GM20000 (cell line): ENCODE results near the gene TERT.

ENCODE experiments used
- DNase-seq: peaks from one replicate; pipeline ENCODE4 v3.0.0; 2012; ENCODE audit warnings: low spot score
- TF ChIP-seq, protein P1 (sequence below): IDR thresholded peaks from 2 replicates; pipeline ENCODE4 v1.5.1; 2012; ENCODE audit warnings: mild to moderate bottlenecking, control low read depth; ENCODE audit errors: extremely low read depth, missing control alignments

The TERT gene

DNA sequence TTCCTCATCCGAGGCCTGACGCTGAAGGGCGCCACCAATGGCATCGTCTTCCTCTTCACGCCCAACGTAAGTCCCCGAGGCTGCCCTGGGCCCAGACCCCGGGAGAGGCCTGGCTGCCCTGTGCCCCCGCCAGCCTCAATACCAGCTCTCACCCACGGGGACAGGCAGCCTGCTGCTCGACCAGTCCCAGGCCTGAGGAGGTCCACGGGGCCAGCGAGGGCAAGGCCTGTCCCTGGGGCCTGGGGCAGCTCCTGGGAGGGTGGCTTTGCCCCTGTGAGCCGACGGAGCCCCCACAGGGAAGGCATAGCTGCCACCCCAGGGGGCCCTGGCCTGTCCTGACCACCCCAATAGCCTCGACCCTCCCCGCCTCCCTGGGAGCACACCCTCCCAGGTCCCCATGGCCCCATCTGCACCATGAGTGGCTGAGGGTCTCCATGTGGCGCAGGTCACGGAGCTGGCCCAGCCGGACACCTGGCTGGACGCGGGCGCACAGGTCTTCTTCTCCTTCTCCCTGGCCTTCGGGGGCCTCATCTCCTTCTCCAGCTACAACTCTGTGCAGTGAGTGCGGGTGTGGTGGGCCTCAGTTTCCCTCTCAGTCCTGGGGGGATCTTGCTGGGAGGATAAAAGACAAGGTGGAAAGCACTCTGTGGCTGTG, 81.2 kb downstream of the TERT start:
- TF ChIP-seq, protein P1, sequence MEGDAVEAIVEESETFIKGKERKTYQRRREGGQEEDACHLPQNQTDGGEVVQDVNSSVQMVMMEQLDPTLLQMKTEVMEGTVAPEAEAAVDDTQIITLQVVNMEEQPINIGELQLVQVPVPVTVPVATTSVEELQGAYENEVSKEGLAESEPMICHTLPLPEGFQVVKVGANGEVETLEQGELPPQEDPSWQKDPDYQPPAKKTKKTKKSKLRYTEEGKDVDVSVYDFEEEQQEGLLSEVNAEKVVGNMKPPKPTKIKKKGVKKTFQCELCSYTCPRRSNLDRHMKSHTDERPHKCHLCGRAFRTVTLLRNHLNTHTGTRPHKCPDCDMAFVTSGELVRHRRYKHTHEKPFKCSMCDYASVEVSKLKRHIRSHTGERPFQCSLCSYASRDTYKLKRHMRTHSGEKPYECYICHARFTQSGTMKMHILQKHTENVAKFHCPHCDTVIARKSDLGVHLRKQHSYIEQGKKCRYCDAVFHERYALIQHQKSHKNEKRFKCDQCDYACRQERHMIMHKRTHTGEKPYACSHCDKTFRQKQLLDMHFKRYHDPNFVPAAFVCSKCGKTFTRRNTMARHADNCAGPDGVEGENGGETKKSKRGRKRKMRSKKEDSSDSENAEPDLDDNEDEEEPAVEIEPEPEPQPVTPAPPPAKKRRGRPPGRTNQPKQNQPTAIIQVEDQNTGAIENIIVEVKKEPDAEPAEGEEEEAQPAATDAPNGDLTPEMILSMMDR, result no peak
- no peak for DNase-seq

DNA sequence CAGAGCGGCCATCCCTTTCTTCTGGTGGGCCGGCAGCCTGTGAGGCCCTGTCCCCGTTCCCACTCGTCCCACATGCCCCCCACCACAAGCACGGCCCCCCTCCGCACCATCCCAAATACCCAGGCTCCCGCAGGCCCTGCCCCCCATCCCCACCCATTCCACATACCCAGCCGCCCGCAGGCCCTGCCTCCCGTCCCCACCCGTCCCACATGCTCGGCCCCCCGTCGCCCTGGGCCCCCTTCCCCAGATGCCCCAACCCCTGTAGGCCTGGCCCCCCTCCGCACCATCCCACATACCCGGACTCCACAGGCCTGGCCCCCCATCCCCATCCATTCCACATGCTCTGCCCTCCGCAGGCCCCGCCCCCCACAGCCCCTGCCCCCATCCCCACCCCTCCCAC, 82.0 kb downstream of the TERT start:
- DNase-seq, result no peak
- TF ChIP-seq, protein P1, result no peak

DNA sequence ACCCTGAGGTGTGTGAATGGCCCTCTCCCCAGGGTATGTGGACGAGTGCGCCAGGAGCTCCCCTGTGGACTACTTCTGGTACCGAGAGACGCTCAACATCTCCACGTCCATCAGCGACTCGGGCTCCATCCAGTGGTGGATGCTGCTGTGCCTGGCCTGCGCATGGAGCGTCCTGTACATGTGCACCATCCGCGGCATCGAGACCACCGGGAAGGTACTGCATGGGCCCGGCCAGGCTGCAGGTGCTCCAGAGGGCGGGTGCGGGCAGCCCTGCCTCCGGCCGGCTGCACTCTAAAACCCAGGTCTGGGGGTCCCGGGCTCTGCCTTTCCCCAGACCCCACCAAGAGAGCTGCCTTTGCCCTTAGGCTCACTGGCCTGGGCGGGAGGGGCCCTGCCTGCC, 82.6 kb downstream of the TERT start:
- TF ChIP-seq, protein P1, result no peak
- no peak for DNase-seq

DNA sequence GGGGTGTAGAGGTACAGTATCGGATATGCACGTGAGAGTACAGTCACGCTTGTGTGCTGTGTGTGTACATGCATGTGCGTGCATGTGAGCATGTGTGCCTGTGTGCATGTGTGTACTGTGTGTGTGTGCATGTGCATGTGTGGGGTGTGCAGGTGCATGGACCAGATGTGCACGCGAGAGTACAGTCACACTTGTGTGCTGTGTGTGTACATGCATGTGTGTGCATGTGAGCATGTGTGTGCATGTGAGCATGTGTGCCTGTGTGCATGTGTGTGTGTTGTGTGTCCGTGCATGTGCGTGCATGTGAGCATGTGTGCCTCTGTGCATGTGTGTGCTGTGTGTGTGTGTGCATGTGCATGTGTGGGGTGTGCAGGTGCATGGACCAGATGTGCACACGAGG, 83.2 kb downstream of the TERT start:
- DNase-seq, result no peak
- TF ChIP-seq, protein P1, result no peak

DNA sequence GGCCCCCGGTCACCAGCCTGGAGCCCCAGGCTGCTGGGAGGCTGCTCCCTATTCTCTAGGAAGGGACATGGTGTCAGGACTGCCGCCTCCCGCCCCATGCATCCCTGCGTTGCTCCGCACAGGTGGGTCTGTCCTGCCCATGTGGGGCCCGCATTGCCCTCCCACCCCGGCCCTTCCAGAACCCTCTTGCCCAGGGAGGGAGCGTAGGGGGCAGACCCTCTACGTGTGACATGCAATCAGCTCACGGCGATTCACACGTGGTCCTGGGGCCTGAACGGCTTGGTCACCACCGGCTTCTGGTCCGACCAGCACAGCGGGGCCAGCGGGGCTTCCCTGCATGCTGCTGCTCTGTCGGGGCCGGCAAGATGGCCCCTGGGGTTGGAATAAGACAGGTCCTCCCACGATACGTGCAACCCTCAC, 84.0 kb downstream of the TERT start:
- TF ChIP-seq, protein P1, result no peak

DNA sequence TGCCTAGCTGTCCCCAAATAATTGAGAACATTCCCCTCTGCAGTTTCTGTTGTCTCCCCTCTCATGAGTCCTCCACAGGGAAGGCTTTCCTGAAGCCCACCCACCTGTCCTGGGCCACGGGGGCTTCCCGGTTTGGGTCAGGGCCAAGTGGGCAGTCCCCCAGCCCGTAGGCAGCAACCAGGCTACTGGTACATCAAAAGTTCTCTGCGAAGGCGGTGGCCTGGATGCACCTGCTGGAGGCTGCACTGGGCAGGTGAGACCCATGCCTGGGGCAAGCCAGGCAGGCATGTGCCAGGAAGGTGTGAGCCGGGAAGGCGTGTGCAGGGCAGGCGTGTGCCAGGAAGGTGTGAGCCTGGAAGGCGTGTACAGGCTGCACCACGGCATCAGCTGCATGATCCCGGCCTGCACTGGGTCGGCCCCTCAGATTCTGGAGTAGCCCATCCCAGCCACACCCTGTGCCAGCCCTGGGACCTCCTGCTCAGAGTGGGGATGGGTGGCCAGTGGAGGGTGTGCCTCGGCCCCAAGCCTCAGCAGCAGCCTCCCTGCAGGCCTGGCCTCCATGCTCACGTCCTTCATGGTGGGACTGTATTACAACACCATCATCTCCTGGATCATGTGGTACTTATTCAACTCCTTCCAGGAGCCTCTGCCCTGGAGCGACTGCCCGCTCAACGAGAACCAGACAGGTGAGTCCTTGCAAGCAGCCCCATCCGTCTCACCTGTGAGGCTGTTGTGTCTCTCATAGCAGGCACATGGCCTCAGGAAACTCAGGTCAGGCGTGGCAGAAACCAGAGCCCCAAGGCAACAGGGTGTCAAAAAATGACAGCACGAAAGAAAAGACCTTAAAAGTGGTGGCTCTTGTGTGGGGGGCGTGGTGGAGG, 84.7 kb downstream of the TERT start:
- no peak for DNase-seq
- TF ChIP-seq, protein P1, result no peak

More for the DNA sequence above, 84.0 kb downstream of the TERT start:
- DNase-seq, result no peak

DNA sequence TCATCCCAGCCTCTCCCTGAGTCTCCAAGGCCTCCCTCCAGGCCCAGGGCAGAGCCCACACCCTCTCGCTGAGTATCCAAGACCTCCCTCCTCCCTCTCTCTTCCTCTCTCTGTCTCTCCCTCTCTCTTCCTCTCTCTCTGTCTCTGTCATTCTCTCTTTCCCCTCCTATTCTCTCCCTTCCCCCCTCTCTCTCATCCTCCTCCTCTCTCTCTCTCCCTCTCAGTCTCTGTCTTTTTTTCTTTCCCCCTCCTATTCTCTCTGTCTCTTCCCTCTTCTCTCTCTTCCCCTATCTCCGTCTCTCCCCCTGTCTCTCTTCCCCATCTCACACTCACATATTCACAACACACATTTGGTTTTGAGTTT, 85.4 kb downstream of the TERT start:
- DNase-seq, result no peak
- TF ChIP-seq, protein P1, result no peak
